Breast epithelium (tissue), 3 donors: ENCODE results near the gene LRRC36.

Experiments used
- CTCF ChIP-seq, 3 donors: fragments of 450-650 bp; IDR thresholded peaks; one replicate each; pipeline ENCODE4 v1.5.1; 2016 to 2017; ENCODE audit warnings: antibody characterized with exemption in 3 of 3, mild to moderate bottlenecking in 3 of 3, moderate library complexity in 3 of 3
- POLR2A ChIP-seq: fragments of 450-650 bp; IDR thresholded peaks from one replicate; pipeline ENCODE4 v1.6.1; 2016; ENCODE audit warnings: antibody characterized with exemption, mild to moderate bottlenecking, moderate library complexity
- POLR2AphosphoS5 ChIP-seq, 3 donors: sonication (generic); formaldehyde crosslinking; IDR thresholded peaks; one replicate each; pipeline ENCODE4 v1.6.1; 2017; ENCODE audit warnings: antibody characterized with exemption in 3 of 3

- TF ChIP-seq CTCF (IDR thresholded peaks at IDR 0.05) (no peak), POLR2AphosphoS5 (IDR thresholded peaks at IDR 0.05) (no peak), POLR2A (no peak)
Observed at GRCh38 chr16:67310561-67310960, 16.1 kb upstream of the LRRC36 start.
